HepG2 (cell line): ENCODE data around the gene MFF. TPM values are rescaled to one million over a fixed set of nuclear protein-coding genes. Genes with fewer than 3 reads are reported as not detected.

ENCODE experiments used
- BHLHE40 ChIP-seq: IDR thresholded peaks from 2 replicates; pipeline ENCODE4 v1.6.1; 2011; ENCODE audit warnings: low read length, improper control_type of control experiment
- GFI1 ChIP-seq: sonication (generic); formaldehyde crosslinking; IDR thresholded peaks from 2 replicates; pipeline ENCODE4 v1.5.0; 2020; ENCODE audit warnings: missing genetic modification reagents, mild to moderate bottlenecking, borderline replicate concordance
- HDAC1 ChIP-seq: sonication (generic); formaldehyde crosslinking; IDR thresholded peaks from 2 replicates; pipeline ENCODE4 v1.5.1; 2020; ENCODE audit warnings: mild to moderate bottlenecking, missing genetic modification reagents
- HOXD1 ChIP-seq: sonication (generic); formaldehyde crosslinking; IDR thresholded peaks from 2 replicates; pipeline ENCODE4 v1.5.0; 2020; ENCODE audit warnings: missing genetic modification reagents
- KDM5A ChIP-seq: fragments of 200-600 bp; sonication (generic); IDR thresholded peaks from 2 replicates; pipeline ENCODE4 v1.7.0; 2018; ENCODE audit warnings: antibody characterized with exemption, mild to moderate bottlenecking, low read length, borderline replicate concordance
- KMT2A ChIP-seq: sonication (generic); formaldehyde crosslinking; IDR thresholded peaks from 2 replicates; pipeline ENCODE4 v1.4.0; 2020; ENCODE audit warnings: missing genetic modification reagents
- PRPF4 ChIP-seq: fragments of 200-400 bp; formaldehyde crosslinking; IDR thresholded peaks from 2 replicates; pipeline ENCODE4 v1.6.1; 2016; ENCODE audit warnings: low read length, low read depth; ENCODE audit not compliant: poor library complexity, severe bottlenecking
- SNAI1 ChIP-seq: sonication (generic); formaldehyde crosslinking; IDR thresholded peaks from 2 replicates; pipeline ENCODE4 v1.5.0; 2020; ENCODE audit warnings: mild to moderate bottlenecking, missing genetic modification reagents, borderline replicate concordance
- SP5 ChIP-seq: IDR thresholded peaks from 2 replicates; pipeline ENCODE4 v1.6.1; 2016; ENCODE audit warnings: low read depth, borderline replicate concordance
- TCF12 ChIP-seq, 2 experiments: fragments of 450-650 bp in 1 of 2; sonication (generic) in 1 of 2; formaldehyde crosslinking in 1 of 2; IDR thresholded peaks; 2 replicates each; pipeline versions ENCODE4 v1.6.1 to v1.8.0; 2017 to 2022; ENCODE audit warnings: antibody characterized with exemption in 1 of 2, mild to moderate bottlenecking in 1 of 2, missing genetic modification reagents in 1 of 2, moderate library complexity in 1 of 2
- THAP9 ChIP-seq: sonication (generic); formaldehyde crosslinking; IDR thresholded peaks from 2 replicates; pipeline ENCODE4; 2020; ENCODE audit warnings: missing genetic modification reagents, mild to moderate bottlenecking, borderline replicate concordance
- ZFP36 ChIP-seq: fragments of 150-350 bp; IDR thresholded peaks from 2 replicates; pipeline ENCODE4 v1.6.1; 2018; ENCODE audit warnings: borderline replicate concordance, low read length, low read depth; ENCODE audit not compliant: partially characterized antibody
- ZKSCAN1 ChIP-seq: fragments of 150-350 bp; IDR thresholded peaks from 2 replicates; pipeline ENCODE4 v1.6.1; 2014; ENCODE audit warnings: low read length
- ZNF350 ChIP-seq: sonication (generic); formaldehyde crosslinking; IDR thresholded peaks from 2 replicates; pipeline ENCODE4 v1.4.0; 2020; ENCODE audit warnings: mild to moderate bottlenecking, low read depth, missing genetic modification reagents, borderline replicate concordance
- ZNF431 ChIP-seq: sonication (generic); formaldehyde crosslinking; IDR thresholded peaks from 2 replicates; pipeline ENCODE4 v1.9.0; 2022; ENCODE audit warnings: missing genetic modification reagents, low read depth, mild to moderate bottlenecking, borderline replicate concordance
- ZNF446 ChIP-seq: sonication (generic); formaldehyde crosslinking; IDR thresholded peaks from 2 replicates; pipeline ENCODE4 v1.5.0; 2020; ENCODE audit warnings: mild to moderate bottlenecking, missing genetic modification reagents
- ZNF761 ChIP-seq: sonication (generic); formaldehyde crosslinking; conservative IDR thresholded peaks from 2 replicates; pipeline ENCODE4 v1.4.0; 2020; ENCODE audit warnings: mild to moderate bottlenecking, missing genetic modification reagents
- polyA plus RNA-seq, 8 experiments: library from polyadenylated mRNA; depleted of rRNA in 3 of 8; stranded (reverse) in 7 of 8; unstranded in 1 of 8; fragments of >200 nt; fragmentation: Illumina TruSeq in 4 of 8; extraction: Trizol in 4 of 8; gene quantifications; 2 replicates each; pipeline versions ENCODE4 v1.2.1 to v1.2.3, GENCODE V29; 2011 to 2016; ENCODE audit warnings: low read depth in 4 of 8, missing spikeins in 1 of 8, mixed read lengths in 1 of 8; ENCODE audit not compliant: insufficient read depth in 1 of 8
- total RNA-seq, 5 experiments: library from RNA; depleted of rRNA; stranded (reverse); fragments of >200 nt; fragmentation: Illumina TruSeq; extraction: Trizol; gene quantifications; 2 replicates each; pipeline ENCODE4 v1.2.3, GENCODE V29; 2016; ENCODE audit warnings: low read depth in 1 of 5
- TF ChIP-seq, protein P1 (sequence below): sonication (generic); formaldehyde crosslinking; IDR thresholded peaks from 2 replicates; pipeline ENCODE4 v1.4.0; 2020; ENCODE audit warnings: mild to moderate bottlenecking, missing genetic modification reagents
- TF ChIP-seq, protein P2 (sequence below): sonication (generic); formaldehyde crosslinking; IDR thresholded peaks from 2 replicates; pipeline ENCODE4 v1.4.0; 2020; ENCODE audit warnings: missing genetic modification reagents, borderline replicate concordance
- TF ChIP-seq, protein P3 (sequence below): sonication (generic); formaldehyde crosslinking; IDR thresholded peaks from 2 replicates; pipeline ENCODE4 v1.5.1; 2020; ENCODE audit warnings: missing genetic modification reagents, mild to moderate bottlenecking, borderline replicate concordance

Gene MFF
- total and polyA plus RNA-seq, 2 of the 13 experiments (the other 11 are each of a cell fraction or from before 2014, with no cell fraction given), result 81.9 to 156 TPM

- TF ChIP-seq GFI1 (CRISPR knock-in tag) (peak; percentile 66), THAP9 (CRISPR knock-in tag) (peak; percentile 98), KMT2A (CRISPR knock-in tag) (peak; percentile 99), ZNF350 (peak; percentile 98), PRPF4 (no peak), SNAI1 (CRISPR knock-in tag) (0 out of 2 replicates have a peak, but pooled peaks have one; percentile 51), ZNF761 (CRISPR knock-in tag) (peak; percentile 96), KDM5A (peak; percentile 82), ZKSCAN1 (peak; percentile 61), HDAC1 (peak; percentile 95), ZFP36 (no peak), BHLHE40 (peak; percentile 84), ZNF431 (CRISPR knock-in tag) (peak; percentile 98), ZNF446 (CRISPR knock-in tag) (peak; percentile 87), HOXD1 (CRISPR knock-in tag) (peak; percentile 94), SP5 (CRISPR knock-in tag) (peak; percentile 73), TCF12 (IDR thresholded peaks at IDR 0.05) (no peak), TCF12 (CRISPR knock-in tag; IDR thresholded peaks at IDR 0.05) (no peak; the same call in none of the 2 replicates)
- TF ChIP-seq, protein P1, sequence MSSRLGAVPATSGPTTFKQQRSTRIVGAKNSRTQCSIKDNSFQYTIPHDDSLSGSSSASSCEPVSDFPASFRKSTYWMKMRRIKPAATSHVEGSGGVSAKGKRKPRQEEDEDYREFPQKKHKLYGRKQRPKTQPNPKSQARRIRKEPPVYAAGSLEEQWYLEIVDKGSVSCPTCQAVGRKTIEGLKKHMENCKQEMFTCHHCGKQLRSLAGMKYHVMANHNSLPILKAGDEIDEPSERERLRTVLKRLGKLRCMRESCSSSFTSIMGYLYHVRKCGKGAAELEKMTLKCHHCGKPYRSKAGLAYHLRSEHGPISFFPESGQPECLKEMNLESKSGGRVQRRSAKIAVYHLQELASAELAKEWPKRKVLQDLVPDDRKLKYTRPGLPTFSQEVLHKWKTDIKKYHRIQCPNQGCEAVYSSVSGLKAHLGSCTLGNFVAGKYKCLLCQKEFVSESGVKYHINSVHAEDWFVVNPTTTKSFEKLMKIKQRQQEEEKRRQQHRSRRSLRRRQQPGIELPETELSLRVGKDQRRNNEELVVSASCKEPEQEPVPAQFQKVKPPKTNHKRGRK (CRISPR knock-in tag), result no peak; the same call in 1 of the 2 replicates
- TF ChIP-seq, protein P2, sequence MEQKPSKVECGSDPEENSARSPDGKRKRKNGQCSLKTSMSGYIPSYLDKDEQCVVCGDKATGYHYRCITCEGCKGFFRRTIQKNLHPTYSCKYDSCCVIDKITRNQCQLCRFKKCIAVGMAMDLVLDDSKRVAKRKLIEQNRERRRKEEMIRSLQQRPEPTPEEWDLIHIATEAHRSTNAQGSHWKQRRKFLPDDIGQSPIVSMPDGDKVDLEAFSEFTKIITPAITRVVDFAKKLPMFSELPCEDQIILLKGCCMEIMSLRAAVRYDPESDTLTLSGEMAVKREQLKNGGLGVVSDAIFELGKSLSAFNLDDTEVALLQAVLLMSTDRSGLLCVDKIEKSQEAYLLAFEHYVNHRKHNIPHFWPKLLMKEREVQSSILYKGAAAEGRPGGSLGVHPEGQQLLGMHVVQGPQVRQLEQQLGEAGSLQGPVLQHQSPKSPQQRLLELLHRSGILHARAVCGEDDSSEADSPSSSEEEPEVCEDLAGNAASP (CRISPR knock-in tag), result peak; percentile 97
- TF ChIP-seq, protein P3, sequence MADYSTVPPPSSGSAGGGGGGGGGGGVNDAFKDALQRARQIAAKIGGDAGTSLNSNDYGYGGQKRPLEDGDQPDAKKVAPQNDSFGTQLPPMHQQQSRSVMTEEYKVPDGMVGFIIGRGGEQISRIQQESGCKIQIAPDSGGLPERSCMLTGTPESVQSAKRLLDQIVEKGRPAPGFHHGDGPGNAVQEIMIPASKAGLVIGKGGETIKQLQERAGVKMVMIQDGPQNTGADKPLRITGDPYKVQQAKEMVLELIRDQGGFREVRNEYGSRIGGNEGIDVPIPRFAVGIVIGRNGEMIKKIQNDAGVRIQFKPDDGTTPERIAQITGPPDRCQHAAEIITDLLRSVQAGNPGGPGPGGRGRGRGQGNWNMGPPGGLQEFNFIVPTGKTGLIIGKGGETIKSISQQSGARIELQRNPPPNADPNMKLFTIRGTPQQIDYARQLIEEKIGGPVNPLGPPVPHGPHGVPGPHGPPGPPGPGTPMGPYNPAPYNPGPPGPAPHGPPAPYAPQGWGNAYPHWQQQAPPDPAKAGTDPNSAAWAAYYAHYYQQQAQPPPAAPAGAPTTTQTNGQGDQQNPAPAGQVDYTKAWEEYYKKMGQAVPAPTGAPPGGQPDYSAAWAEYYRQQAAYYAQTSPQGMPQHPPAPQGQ (CRISPR knock-in tag), result no peak
These were observed at the start of gene MFF (continued) for GRCh38 chr2:227324995-227325838.
